ENCODE measurements around the gene WDR18.

WDR18 gene

DNA sequence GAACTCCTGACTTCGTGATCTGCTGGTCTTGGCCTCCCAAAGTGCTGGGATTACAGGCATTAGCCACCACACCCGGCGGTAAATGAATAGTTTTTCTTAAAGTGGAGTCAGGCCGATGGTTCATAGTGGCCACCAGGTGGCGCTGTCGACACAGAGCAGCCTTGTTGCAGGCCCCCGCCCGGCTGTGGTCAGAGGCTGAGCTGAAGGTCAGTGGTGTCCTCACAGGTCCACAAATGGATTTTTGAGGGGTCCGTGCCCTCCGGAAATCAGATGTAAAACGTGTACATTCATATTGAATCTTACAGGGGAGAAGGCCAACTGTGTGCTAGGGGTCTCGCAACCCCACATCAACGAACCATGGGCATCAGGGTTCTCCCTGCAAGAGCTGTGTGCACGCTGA, 13.4 kb upstream of the WDR18 start:
- DNase-seq: no peak

DNA sequence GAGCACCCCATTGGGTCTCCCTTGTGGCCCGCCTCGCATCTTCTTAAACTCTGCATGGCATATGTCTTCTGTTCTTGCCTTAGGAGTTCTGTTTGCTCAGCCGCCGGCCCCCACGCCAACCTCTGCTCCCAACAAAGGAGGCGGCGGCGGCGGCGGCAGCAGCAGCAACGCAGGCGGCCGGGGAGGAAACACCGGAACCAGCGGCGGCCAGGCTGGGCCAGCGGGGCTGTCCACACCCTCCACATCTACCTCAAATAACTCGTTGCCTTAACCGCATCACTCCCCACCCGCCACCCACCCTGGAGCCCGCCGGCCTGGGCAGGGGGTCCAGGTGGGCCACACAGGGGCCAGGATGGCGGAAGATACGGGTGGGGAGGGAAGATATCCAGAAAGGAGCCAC, 12.3 kb upstream of the WDR18 start:
- DNase-seq: no peak

- no peak for DNase-seq
Measured at GRCh38 chr19:972281-972680, 11.9 kb upstream of the WDR18 start.

- no peak for DNase-seq
Measured at GRCh38 chr19:973726-974563, 10.2 kb upstream of the WDR18 start.

- no peak for DNase-seq
Measured at GRCh38 chr19:974564-975257, 9.4 kb upstream of the WDR18 start.

DNA sequence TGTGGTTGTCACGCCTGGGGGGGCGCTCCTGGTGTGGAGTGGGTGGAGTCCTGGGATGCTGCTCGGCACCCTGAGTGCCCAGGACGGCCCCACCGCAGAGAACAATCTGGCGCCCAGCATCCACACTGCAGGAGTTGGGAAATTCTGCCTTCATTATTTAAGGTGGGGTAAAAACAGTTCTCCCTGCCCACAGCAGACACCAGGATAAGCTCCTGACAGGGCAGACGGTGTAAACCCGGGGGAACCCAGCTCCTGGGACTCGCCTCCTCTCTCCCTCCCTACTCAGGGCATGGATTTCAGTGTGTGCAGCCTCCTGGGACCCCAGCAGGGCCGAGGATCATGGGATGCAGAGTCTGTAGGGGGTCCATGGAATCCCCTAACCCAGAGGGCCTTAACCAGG, 7.7 kb upstream of the WDR18 start:
- no peak for DNase-seq

GRCh38 chr19:977058-977464, 7.1 kb upstream of the WDR18 start:
- DNase-seq: no peak

- no peak for DNase-seq
Measured at GRCh38 chr19:979318-979741, 4.8 kb upstream of the WDR18 start.

- no peak for DNase-seq
Measured at GRCh38 chr19:980133-980998, 3.8 kb upstream of the WDR18 start.

GRCh38 chr19:982567-983170, 1.5 kb upstream of the WDR18 start:
- peak; percentile 67 for DNase-seq

- DNase-seq: no peak
Measured at GRCh38 chr19:986083-986482, 1.9 kb downstream of the WDR18 start.

DNA sequence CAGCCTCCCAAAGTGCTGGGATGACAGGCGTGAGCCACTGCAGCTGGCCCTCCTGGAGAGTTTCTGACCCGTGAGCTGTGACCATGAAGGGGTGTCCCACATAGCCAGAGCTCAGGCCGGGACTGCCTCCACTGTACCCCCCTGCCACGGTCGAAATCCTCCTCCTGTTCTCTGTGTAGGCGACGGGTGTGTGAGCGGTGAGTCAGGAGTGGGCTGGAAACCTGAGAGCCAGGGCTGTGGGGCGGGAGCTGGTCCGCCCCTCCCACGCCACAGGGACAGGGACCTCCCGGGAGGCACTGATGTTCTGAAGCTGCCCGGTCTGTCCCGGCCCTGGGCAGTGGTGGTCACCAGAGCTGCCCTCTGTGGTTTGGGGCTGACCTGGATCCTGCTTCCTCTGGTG, 3.9 kb downstream of the WDR18 start:
- DNase-seq: no peak

DNA sequence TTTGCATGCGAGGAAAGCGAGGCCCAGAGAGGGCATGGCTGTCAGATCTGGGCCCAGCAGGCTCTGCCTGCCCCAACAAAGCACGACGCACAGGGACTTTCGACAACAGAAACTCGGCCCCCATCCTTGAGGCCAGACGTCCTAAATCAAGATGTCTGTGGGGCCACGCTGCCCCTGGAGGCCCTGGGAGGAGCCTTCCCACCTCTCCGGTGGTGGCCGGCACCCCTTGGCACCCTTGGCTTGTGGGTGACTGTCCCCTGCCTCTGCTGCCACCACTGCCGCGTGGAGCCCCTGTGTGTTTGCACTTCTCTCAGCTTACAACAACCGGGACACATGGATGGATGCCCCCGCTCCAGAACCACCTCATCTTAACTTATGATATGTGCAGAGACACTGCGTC, 4.4 kb downstream of the WDR18 start:
- no peak for DNase-seq

- DNase-seq: no peak
Measured at GRCh38 chr19:989381-990081, 5.4 kb downstream of the WDR18 start.

GRCh38 chr19:990119-990571, 6.0 kb downstream of the WDR18 start:
- DNase-seq: no peak

DNA sequence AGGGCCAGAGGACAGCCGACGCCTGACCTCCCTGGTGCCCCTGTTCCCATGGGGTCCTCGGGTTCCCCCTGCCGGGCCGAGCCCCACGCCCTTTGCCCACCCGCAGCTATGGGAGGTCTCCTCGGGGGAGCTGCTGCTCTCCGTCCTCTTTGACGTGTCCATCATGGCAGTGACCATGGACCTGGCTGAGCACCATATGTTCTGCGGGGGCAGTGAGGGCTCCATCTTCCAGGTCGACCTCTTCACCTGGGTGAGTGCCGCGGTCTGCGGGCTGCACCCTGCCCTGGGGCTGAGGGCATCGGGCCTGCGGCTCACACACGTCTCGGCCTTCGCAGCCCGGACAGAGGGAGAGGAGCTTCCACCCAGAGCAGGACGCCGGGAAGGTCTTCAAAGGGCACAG, 6.6 kb downstream of the WDR18 start:
- DNase-seq: no peak

DNA sequence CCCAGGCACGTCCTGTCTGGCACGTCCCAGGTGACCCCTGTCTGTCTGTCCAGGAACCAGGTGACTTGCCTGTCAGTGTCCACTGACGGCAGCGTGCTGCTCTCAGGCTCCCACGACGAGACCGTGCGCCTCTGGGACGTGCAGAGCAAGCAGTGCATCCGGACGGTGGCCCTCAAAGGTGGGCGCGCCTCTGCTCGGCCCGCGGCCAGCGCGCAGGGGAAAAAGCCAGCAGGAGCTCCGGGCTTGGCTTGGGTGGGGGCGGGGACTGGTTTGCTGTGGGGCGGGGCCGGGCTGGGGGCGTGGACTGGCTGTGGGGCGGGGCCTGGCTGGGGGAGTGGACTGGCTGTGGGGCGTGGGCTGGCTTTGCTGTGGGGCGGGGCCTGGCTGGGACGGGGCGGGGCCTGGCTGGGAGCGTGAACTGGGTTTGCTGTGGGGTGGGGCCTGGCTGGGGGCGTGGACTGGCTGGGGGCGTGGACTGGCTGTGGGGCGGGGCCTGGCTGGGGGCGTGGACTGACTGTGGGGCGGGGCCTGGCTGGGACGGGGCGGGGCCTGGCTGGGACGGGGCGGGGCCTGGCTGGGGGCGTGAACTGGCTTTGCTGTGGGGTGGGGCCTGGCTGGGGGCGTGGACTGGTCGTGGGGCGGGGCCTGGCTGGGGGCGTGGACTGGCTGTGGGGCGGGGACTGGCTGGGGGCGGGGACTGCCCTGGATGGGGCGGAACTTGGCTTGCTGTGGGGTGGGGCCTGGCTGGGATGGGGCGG, 7.2 kb downstream of the WDR18 start:
- peak; percentile 19 for DNase-seq

DNA sequence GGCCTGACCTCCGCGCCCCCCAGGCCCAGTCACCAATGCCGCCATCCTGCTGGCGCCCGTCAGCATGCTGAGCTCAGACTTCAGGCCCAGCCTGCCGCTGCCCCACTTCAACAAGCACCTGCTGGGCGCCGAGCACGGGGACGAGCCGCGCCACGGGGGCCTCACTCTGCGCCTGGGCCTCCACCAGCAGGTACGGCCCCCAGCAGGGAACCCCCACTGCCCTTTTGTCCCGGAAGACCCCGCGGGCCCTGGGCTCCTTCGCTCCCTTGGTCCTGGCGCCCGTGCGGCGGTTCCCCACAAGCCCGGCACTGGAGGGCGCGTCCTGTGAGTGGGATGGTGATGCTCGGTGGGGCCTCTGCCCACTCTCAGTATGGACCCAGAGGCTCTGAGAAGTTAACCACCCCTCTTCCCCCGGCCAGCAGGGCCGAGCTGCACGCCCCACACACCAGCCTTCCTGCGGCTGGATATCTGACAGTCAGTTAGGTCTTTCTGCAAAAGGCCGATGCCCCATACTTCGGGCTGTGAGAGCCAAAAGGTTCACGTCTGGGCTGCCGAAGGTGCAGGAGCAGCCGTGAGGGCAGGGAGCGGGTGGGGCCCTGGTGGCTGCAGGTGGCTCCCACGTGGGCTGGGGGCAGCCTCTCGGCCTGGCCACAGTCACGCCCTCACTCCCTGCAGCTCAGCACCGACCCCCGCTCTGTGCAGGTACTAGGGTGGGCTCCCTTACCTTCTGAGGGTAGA, 8.0 kb downstream of the WDR18 start:
- DNase-seq: no peak

GRCh38 chr19:992670-993055, 8.5 kb downstream of the WDR18 start:
- no peak for DNase-seq

DNA sequence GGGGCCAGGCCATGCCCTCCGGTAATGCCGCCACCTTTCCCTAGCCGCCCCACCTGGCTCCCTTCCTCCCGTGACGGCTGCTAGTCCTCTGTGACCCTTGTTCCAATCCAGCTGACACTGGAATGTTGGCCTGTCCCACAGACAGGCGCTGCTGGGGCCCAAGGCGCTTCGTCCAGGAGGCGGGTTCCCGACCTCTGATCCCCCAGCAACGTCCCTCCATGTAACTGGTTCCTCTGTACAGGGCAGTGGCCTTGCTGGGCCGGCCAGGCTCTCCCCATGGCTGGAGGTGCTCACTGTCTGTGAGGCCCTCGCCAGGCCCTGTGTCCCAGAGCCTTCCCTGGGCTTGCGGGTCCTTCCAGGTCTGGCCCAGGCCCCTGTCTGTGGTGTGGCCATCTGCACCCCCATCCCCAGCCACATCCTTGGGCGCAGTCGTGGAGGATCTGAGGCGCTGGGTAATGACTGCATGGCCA, 9.3 kb downstream of the WDR18 start:
- no peak for DNase-seq

Measured in activated T-cell treated with anti-CD3 and anti-CD28 coated beads for 4 hours (primary cell).